Measurements from ENCODE around the gene IFIT3.
"Not testable (repeated sequence)": the region's sequence is repeated elsewhere in the genome, so short reads cannot be mapped to it uniquely, and the experiment has no call there.

- not testable (repeated sequence) for TF ChIP-seq ZNF274 (IDR thresholded peaks at IDR 0.05; ENCODE audit: low read depth, low read length); YY1 (IDR thresholded peaks at IDR 0.05; ENCODE audit: insufficient read depth, insufficient read length)
Measured at GRCh38 chr10:89284711-89285110, 43.1 kb upstream of the IFIT3 start.

Data from NT2/D1 (cell line).